ENCODE measurements around the gene PIK3C2G.

- TF ChIP-seq, protein P1, sequence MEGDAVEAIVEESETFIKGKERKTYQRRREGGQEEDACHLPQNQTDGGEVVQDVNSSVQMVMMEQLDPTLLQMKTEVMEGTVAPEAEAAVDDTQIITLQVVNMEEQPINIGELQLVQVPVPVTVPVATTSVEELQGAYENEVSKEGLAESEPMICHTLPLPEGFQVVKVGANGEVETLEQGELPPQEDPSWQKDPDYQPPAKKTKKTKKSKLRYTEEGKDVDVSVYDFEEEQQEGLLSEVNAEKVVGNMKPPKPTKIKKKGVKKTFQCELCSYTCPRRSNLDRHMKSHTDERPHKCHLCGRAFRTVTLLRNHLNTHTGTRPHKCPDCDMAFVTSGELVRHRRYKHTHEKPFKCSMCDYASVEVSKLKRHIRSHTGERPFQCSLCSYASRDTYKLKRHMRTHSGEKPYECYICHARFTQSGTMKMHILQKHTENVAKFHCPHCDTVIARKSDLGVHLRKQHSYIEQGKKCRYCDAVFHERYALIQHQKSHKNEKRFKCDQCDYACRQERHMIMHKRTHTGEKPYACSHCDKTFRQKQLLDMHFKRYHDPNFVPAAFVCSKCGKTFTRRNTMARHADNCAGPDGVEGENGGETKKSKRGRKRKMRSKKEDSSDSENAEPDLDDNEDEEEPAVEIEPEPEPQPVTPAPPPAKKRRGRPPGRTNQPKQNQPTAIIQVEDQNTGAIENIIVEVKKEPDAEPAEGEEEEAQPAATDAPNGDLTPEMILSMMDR (conservative IDR thresholded peaks at IDR 0.05; ENCODE audit: low read length), result no peak
- no peak for TF ChIP-seq EZH2phosphoT487 (IDR thresholded peaks at IDR 0.05; ENCODE audit: borderline replicate concordance, low read depth, low read length)
These were observed 153.9 kb downstream of the PIK3C2G start for GRCh38 chr12:18415227-18415626.
